ENCODE data around the gene CXCL17. TPM values are rescaled to one million over a fixed set of nuclear protein-coding genes. Genes with fewer than 3 reads are reported as not detected.

Gene CXCL17
- total RNA-seq, 2 donors from 2014 or later: 6.3 to 19.2 TPM

GRCh38 chr19:42477117-42477516 lies 34.4 kb upstream of the CXCL17 start:
- WGBS, 2 donors: 94 to 95% methylated on average over 2 of the region's 2 CpGs
- no peak for ATAC-seq
- intact Hi-C loops (cut with DNase I): no loop called here
- Histone ChIP-seq H3K36me3 (replicated peaks in 1 of 2; ENCODE audit: insufficient read depth in 1 of 2, low read depth in 2 of 2) (no peaks in the 10 kb centered on the region), H3K27ac (no peak overlapping the region), H3K4me1 (peaks cover 11% of the 10 kb centered on the region), H3K27me3 (no peaks in the 10 kb centered on the region), H3K4me3 (no peak overlapping the region), H3K9me3 (no peaks in the 10 kb centered on the region)
- TF ChIP-seq, protein P1, sequence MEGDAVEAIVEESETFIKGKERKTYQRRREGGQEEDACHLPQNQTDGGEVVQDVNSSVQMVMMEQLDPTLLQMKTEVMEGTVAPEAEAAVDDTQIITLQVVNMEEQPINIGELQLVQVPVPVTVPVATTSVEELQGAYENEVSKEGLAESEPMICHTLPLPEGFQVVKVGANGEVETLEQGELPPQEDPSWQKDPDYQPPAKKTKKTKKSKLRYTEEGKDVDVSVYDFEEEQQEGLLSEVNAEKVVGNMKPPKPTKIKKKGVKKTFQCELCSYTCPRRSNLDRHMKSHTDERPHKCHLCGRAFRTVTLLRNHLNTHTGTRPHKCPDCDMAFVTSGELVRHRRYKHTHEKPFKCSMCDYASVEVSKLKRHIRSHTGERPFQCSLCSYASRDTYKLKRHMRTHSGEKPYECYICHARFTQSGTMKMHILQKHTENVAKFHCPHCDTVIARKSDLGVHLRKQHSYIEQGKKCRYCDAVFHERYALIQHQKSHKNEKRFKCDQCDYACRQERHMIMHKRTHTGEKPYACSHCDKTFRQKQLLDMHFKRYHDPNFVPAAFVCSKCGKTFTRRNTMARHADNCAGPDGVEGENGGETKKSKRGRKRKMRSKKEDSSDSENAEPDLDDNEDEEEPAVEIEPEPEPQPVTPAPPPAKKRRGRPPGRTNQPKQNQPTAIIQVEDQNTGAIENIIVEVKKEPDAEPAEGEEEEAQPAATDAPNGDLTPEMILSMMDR (IDR thresholded peaks at IDR 0.05): no peak
- TF ChIP-seq POLR2A (IDR thresholded peaks at IDR 0.05): no peak
- no peak for DNase-seq

GRCh38 chr19:42475366-42475765 lies 32.6 kb upstream of the CXCL17 start:
- Histone ChIP-seq H3K36me3 (replicated peaks in 1 of 2; ENCODE audit: insufficient read depth in 1 of 2, low read depth in 2 of 2) (no peaks in the 10 kb centered on the region), H3K9me3 (no peaks in the 10 kb centered on the region), H3K4me3 (no peak overlapping the region), H3K4me1 (peaks cover 9% of the 10 kb centered on the region), H3K27ac (no peak overlapping the region), H3K27me3 (no peaks in the 10 kb centered on the region)
- TF ChIP-seq POLR2A (IDR thresholded peaks at IDR 0.05): no peak
- TF ChIP-seq, protein P1 (IDR thresholded peaks at IDR 0.05): no peak
- no peak for ATAC-seq
- DNase-seq: no peak
- intact Hi-C loops (cut with DNase I): no loop called here
- WGBS, 2 donors: 77 to 81% methylated on average over 4 of the region's 4 CpGs

- ATAC-seq (no peak), DNase-seq (no peak)
- Histone ChIP-seq H3K4me3 (no peak overlapping the region), H3K9me3 (no peaks in the 10 kb centered on the region), H3K4me1 (peaks cover 8% of the 10 kb centered on the region), H3K27me3 (no peaks in the 10 kb centered on the region), H3K36me3 (replicated peaks in 1 of 2; ENCODE audit: insufficient read depth in 1 of 2, low read depth in 2 of 2) (no peaks in the 10 kb centered on the region), H3K27ac (no peak overlapping the region)
- TF ChIP-seq, protein P1 (IDR thresholded peaks at IDR 0.05): no peak
- TF ChIP-seq POLR2A (IDR thresholded peaks at IDR 0.05): no peak
- intact Hi-C loops (cut with DNase I): no loop called here
- 65 to 79% methylated on average over 4 of the region's 4 CpGs for WGBS, 2 donors
Measured at GRCh38 chr19:42474743-42475142, 32.0 kb upstream of the CXCL17 start.

DNA sequence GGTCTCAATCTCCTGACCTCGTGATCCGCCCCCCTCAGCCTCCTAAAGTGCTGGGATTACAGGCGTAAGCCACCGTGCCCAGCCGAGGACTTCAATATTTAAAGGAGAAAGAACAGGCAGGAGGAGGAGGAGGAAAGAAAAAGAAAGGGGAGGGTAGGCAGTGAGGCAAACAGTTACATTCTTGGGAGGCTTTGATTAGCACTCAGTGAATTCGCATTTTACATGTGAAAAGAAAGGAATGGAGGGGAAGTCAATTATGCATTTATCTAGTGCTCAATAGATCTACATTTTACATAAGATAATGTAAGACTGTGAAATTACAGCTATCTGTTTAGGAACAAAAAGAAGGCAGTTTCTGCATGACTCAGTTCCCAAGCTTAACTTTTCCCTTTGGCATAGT lies 30.9 kb upstream of the CXCL17 start:
- intact Hi-C loops (cut with DNase I): no loop called here
- ATAC-seq (no peak), DNase-seq (no peak)
- TF ChIP-seq POLR2A (IDR thresholded peaks at IDR 0.05): no peak
- TF ChIP-seq, protein P1 (IDR thresholded peaks at IDR 0.05): no peak
- 69 to 75% methylated on average over 5 to 6 of the region's 6 CpGs for WGBS, 2 donors
- no peak overlapping the region for H3K27ac ChIP-seq
- H3K4me3 ChIP-seq: no peak overlapping the region
- no peaks in the 10 kb centered on the region for H3K36me3 ChIP-seq (replicated peaks in 1 of 2; ENCODE audit: insufficient read depth in 1 of 2, low read depth in 2 of 2)
- H3K9me3 ChIP-seq: no peaks in the 10 kb centered on the region
- H3K4me1 ChIP-seq: peaks cover 8% of the 10 kb centered on the region
- no peaks in the 10 kb centered on the region for H3K27me3 ChIP-seq

GRCh38 chr19:42472402-42473147 lies 29.8 kb upstream of the CXCL17 start:
- TF ChIP-seq, protein P1 (IDR thresholded peaks at IDR 0.05): no peak
- TF ChIP-seq POLR2A (IDR thresholded peaks at IDR 0.05): no peak
- intact Hi-C loops (cut with DNase I): no loop called here

More at GRCh38 chr19:42472402-42473147, 29.8 kb upstream of the CXCL17 start:
- ATAC-seq (no peak), DNase-seq (no peak)
- H3K9me3 ChIP-seq: no peaks in the 10 kb centered on the region
- no peaks in the 10 kb centered on the region for H3K36me3 ChIP-seq (replicated peaks in 1 of 2; ENCODE audit: insufficient read depth in 1 of 2, low read depth in 2 of 2)
- H3K4me1 ChIP-seq: peaks cover 8% of the 10 kb centered on the region
- H3K27ac ChIP-seq: no peak overlapping the region
- no peaks in the 10 kb centered on the region for H3K27me3 ChIP-seq
- 94 to 96% methylated on average over 7 of the region's 7 CpGs for WGBS, 2 donors
- no peak overlapping the region for H3K4me3 ChIP-seq
